HepG2 (cell line): ENCODE results near the gene HINT2. TPM values are rescaled to one million over a fixed set of nuclear protein-coding genes. Genes with fewer than 3 reads are reported as not detected.

Experiments
- ATAC-seq: fragments of 200-7000 bp; cut with Tn5 transposase; 3 replicates; pipeline ENCODE4 v1.9.1; 2020; ENCODE audit warnings: mild to moderate bottlenecking, moderate library complexity
- BruUV-seq: library from RNA; stranded (reverse); fragments of 400-500 nt; replicated peaks from 2 replicates; lab custom pipeline; 2021; lab: Mats Ljungman, UMichigan
- CTCF ChIA-PET: fragments of 300-600 bp; formaldehyde crosslinking; extraction: SDS; loops from one replicate; lab custom pipeline; 2021; ENCODE audit warnings: low total read pairs, inconsistent platforms, low intra/inter-chr PET ratio; lab: Yijun Ruan, JAX
- POLR2A ChIA-PET: fragments of 350-600 bp; sonication (Branson Sonifier 250); formaldehyde crosslinking; loops from one replicate; lab custom pipeline; 2020; ENCODE audit warnings: antibody characterized with exemption, inconsistent platforms; lab: Yijun Ruan, JAX
- DNase-seq: peaks from one replicate; pipeline ENCODE4 v3.0.0-alpha.2; 2015; ENCODE audit warnings: low spot score
- FAIRE-seq: peaks from 3 replicates; lab custom pipeline; 2011; peaks lifted over from hg19 to GRCh38; lab: Jason Lieb, UNC
- H2AFZ ChIP-seq: one replicate; pipeline ENCODE4 v1.6.1; 2011; ENCODE audit warnings: low read length, inconsistent platforms
- H3K27ac ChIP-seq: fragments of 300-600 bp; 3 replicates; pipeline ENCODE4 v1.8.0; 2011; ENCODE audit warnings: mixed run types, mild to moderate bottlenecking, mixed read lengths, low read length, inconsistent platforms; ENCODE audit not compliant: insufficient read depth; ENCODE audit errors: extremely low read length
- H3K27me3 ChIP-seq, 2 experiments: fragments of 200-600 bp in 1 of 2; 2 replicates in 1 of 2; 3 replicates in 1 of 2; pipeline versions ENCODE4 v1.6.0 to v1.8.0; 2011; ENCODE audit warnings: low read length in 2 of 2, mild to moderate bottlenecking in 2 of 2, moderate library complexity in 2 of 2, inconsistent platforms in 1 of 2; ENCODE audit not compliant: insufficient read depth in 2 of 2, control insufficient read depth in 1 of 2
- H3K36me3 ChIP-seq, 2 experiments: fragments of 200-600 bp in 1 of 2; replicated peaks in 1 of 2; 2 replicates in 1 of 2; 3 replicates in 1 of 2; pipeline versions ENCODE4 v1.5.1 to v1.8.0; 2011; ENCODE audit warnings: low read length in 2 of 2, inconsistent platforms in 1 of 2; ENCODE audit not compliant: insufficient read depth in 2 of 2, control insufficient read depth in 1 of 2
- H3K4me1 ChIP-seq: 2 replicates; pipeline ENCODE4 v1.5.1; 2012; ENCODE audit warnings: low read length, inconsistent platforms; ENCODE audit not compliant: insufficient read depth
- H3K4me2 ChIP-seq: 2 replicates; pipeline ENCODE4 v1.6.0; 2011; ENCODE audit warnings: low read depth, low read length, inconsistent platforms
- H3K4me3 ChIP-seq, 3 experiments: fragments of 200-600 bp in 1 of 3; sonication (generic), shearing (Covaris generic) in 1 of 3; replicated peaks in 1 of 3; 2 replicates each; pipeline ENCODE4 v1.5.1; 2011 to 2016; ENCODE audit warnings: low read length in 3 of 3, inconsistent platforms in 2 of 3, low read depth in 2 of 3, mild to moderate bottlenecking in 2 of 3, control low read depth in 1 of 3, mixed read lengths in 1 of 3; ENCODE audit not compliant: insufficient read depth in 1 of 3
- H3K79me2 ChIP-seq: one replicate; pipeline ENCODE4 v1.6.1; 2011; ENCODE audit warnings: low read length, inconsistent platforms; ENCODE audit not compliant: insufficient read depth
- H3K9ac ChIP-seq: 2 replicates; pipeline ENCODE4 v1.6.0; 2011; ENCODE audit warnings: mild to moderate bottlenecking, low read depth, low read length, inconsistent platforms; ENCODE audit not compliant: insufficient read depth
- H3K9me3 ChIP-seq: 2 replicates; pipeline ENCODE4 v1.5.1; 2012; ENCODE audit warnings: mild to moderate bottlenecking, low read length
- H4K20me1 ChIP-seq: 2 replicates; pipeline ENCODE4 v1.6.0; 2011; ENCODE audit warnings: inconsistent platforms, mild to moderate bottlenecking, low read length, moderate library complexity; ENCODE audit not compliant: insufficient read depth
- ARID5B ChIP-seq: IDR thresholded peaks from 2 replicates; pipeline ENCODE4 v1.4.0; 2020; ENCODE audit warnings: mild to moderate bottlenecking, missing genetic modification reagents
- ATF2 ChIP-seq: sonication (generic); formaldehyde crosslinking; IDR thresholded peaks from 2 replicates; pipeline ENCODE4 v1.4.0; 2020; ENCODE audit warnings: missing genetic modification reagents
- CC2D1A ChIP-seq: sonication (generic); formaldehyde crosslinking; IDR thresholded peaks from 2 replicates; pipeline ENCODE4 v1.8.1; 2023; ENCODE audit warnings: mild to moderate bottlenecking, missing genetic modification reagents
- IRF2 ChIP-seq: IDR thresholded peaks from 2 replicates; pipeline ENCODE4 v1.6.1; 2018; ENCODE audit warnings: missing genetic modification reagents, missing compliant biosample characterization
- JARID2 ChIP-seq: sonication (generic); formaldehyde crosslinking; IDR thresholded peaks from 2 replicates; pipeline ENCODE4 v1.8.1; 2023; ENCODE audit warnings: missing genetic modification reagents, inconsistent platforms; ENCODE audit not compliant: insufficient replicate concordance
- TOPORS ChIP-seq: sonication (generic); formaldehyde crosslinking; IDR thresholded peaks from 2 replicates; pipeline ENCODE4 v1.8.0; 2023; ENCODE audit warnings: mild to moderate bottlenecking, missing genetic modification reagents
- ZNF333 ChIP-seq: sonication (generic); formaldehyde crosslinking; IDR thresholded peaks from 2 replicates; pipeline ENCODE4 v1.4.0; 2020; ENCODE audit warnings: mild to moderate bottlenecking, missing genetic modification reagents, borderline replicate concordance
- ZNF749 ChIP-seq: sonication (generic); formaldehyde crosslinking; IDR thresholded peaks from 2 replicates; pipeline ENCODE4 v1.8.0; 2022; ENCODE audit warnings: mild to moderate bottlenecking, missing genetic modification reagents, moderate library complexity, borderline replicate concordance
- ZNF772 ChIP-seq: sonication (generic); formaldehyde crosslinking; IDR thresholded peaks from 2 replicates; pipeline ENCODE4 v1.5.0; 2020; ENCODE audit warnings: mild to moderate bottlenecking, missing genetic modification reagents
- ZNF781 ChIP-seq: sonication (generic); formaldehyde crosslinking; IDR thresholded peaks from 2 replicates; pipeline ENCODE4 v1.5.1; 2020; ENCODE audit warnings: borderline replicate concordance, mild to moderate bottlenecking, missing genetic modification reagents; ENCODE audit errors: not compliant biosample characterization
- ZNF878 ChIP-seq: sonication (generic); formaldehyde crosslinking; IDR thresholded peaks from 2 replicates; pipeline ENCODE4 v1.8.1; 2023; ENCODE audit warnings: mild to moderate bottlenecking, missing genetic modification reagents, moderate library complexity
- WGBS: methylation state at CpG from one replicate; pipeline ENCODE4 v1.1.6; 2017; ENCODE audit warnings: low lambda C conversion rate; 5-methylcytosine and 5-hydroxymethylcytosine counted together
- in situ Hi-C: cut with HindIII; loops from 2 replicates; pipeline ENCODE4 v1.10.0; 2017; ENCODE audit warnings: low pct_unique_long_range_greater_than_20kb; ENCODE audit not compliant: extremely low pct_ligation_motif_present
- intact Hi-C: fragments of 100-400 bp; cut with micrococcal nuclease; formaldehyde crosslinking; loops from one replicate; pipeline ENCODE4 v1.10.0; 2022; ENCODE audit not compliant: unreplicated experiment
- polyA plus RNA-seq, 8 experiments: library from polyadenylated mRNA; depleted of rRNA in 3 of 8; stranded (reverse) in 7 of 8; unstranded in 1 of 8; fragments of >200 nt; fragmentation: Illumina TruSeq in 4 of 8; extraction: Trizol in 4 of 8; gene quantifications; 2 replicates each; pipeline versions ENCODE4 v1.2.1 to v1.2.3, GENCODE V29; 2011 to 2016; ENCODE audit warnings: low read depth in 4 of 8, missing spikeins in 1 of 8, mixed read lengths in 1 of 8; ENCODE audit not compliant: insufficient read depth in 1 of 8
- total RNA-seq, 5 experiments: library from RNA; depleted of rRNA; stranded (reverse); fragments of >200 nt; fragmentation: Illumina TruSeq; extraction: Trizol; gene quantifications; 2 replicates each; pipeline ENCODE4 v1.2.3, GENCODE V29; 2016; ENCODE audit warnings: low read depth in 1 of 5

Gene HINT2
- total and polyA plus RNA-seq, 2 of the 13 experiments (the other 11 are each of a cell fraction or from before 2014, with no cell fraction given): 37.9 to 56.2 TPM

GRCh38 chr9:35834260-35835215 lies 19.7 kb upstream of the HINT2 start (continued):
- TF ChIP-seq ARID5B (CRISPR knock-in tag): peak; percentile 67; the same call in 1 of the 2 replicates

- in situ Hi-C loops: no loop called here
- Histone ChIP-seq H3K4me2 (no peak overlapping the region), H3K4me1 (peaks cover 68% of the 10 kb centered on the region), H3K36me3 (no peaks in the 10 kb centered on the region), H4K20me1 (no peaks in the 10 kb centered on the region), H3K9ac (no peak overlapping the region), H3K9me3 (no peaks in the 10 kb centered on the region), H3K79me2 (no peaks in the 10 kb centered on the region), H3K27me3 (no peaks in the 10 kb centered on the region), H3K4me3 (no peak overlapping the region), H3K27ac (no peak overlapping the region), H2AFZ (no peak overlapping the region)
- intact Hi-C loops: no loop called here
- 65% methylated on average over 5 of the region's 5 CpGs for WGBS
- FAIRE-seq: no peak
- no peak for ATAC-seq
- DNase-seq: no peak
- CTCF ChIA-PET: no interaction called here
- POLR2A ChIA-PET: no interaction called here
- no TSS peak for BruUV-seq
- no peak for TF ChIP-seq ZNF333
- TF ChIP-seq ZNF749 (CRISPR knock-in tag): no peak
- TF ChIP-seq ATF2 (CRISPR knock-in tag): no peak
- TF ChIP-seq ARID5B (CRISPR knock-in tag): no peak
- TF ChIP-seq ZNF878 (CRISPR knock-in tag): no peak
- no peak for TF ChIP-seq IRF2 (CRISPR knock-in tag)
- no peak for TF ChIP-seq TOPORS (CRISPR knock-in tag)
- TF ChIP-seq CC2D1A (CRISPR knock-in tag): no peak
- no peak for TF ChIP-seq JARID2 (CRISPR knock-in tag)
- TF ChIP-seq ZNF781 (CRISPR knock-in tag): no peak
- TF ChIP-seq ZNF772: no peak
These were observed 18.0 kb upstream of the HINT2 start for GRCh38 chr9:35832814-35833213.
